HTERT RPE-1 (cell line): ENCODE results near the gene STAC2.
"Not testable (repeated sequence)": the region's sequence is repeated elsewhere in the genome, so short reads cannot be mapped to it uniquely, and the experiment has no call there.

ENCODE experiments used
- in situ Hi-C: fragments of 300-500 bp; cut with MboI; formaldehyde crosslinking; loops from 4 replicates; pipeline ENCODE4 v1.14.3; 2020; ENCODE audit warnings: low sequenced_read_pairs

STAC2 gene

DNA sequence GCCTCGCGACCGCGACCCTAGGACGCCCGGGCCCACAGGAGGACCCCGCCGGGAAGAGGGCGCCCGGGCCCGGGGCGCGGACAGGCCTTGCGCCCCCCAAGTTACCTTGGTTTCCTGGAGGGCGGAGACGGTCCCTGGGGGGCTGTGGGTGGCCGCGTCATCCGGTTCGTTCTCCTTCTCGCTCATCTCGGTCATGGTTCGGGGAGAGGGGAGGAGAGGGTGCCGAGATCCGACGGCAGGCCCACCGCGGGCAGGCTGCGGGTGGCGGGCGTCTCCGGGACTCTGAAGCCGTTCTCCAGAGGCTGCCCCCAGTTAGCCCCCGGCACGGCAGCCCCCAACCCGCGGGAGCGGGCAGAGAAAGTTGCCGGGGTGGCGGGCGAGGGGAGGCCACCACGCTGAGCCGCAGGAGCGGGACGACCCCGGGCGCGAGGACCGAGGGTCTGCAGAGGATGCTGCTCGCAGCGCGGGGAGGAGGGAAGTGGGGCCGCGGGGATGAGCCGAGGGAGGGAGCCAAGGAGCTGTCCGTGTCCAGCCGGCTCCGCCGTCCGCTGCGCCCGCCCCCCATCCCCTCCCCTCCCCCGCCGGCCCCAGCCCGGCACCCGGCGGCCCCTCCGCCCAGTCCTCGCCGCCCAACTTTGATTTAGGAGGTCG lies at the start of gene STAC2:
TSS of gene STAC2 (minus strand) at position 638 of the 651 bp plus-strand sequence. CDS start at position 195, 443 bp downstream.
- in situ Hi-C loops, result no loop called here

- in situ Hi-C loops, result no loop called here
Observed at GRCh38 chr17:39271546-39271945, 45.8 kb upstream of the STAC2 start.

GRCh38 chr17:39270923-39271322 lies 45.2 kb upstream of the STAC2 start:
- in situ Hi-C loops, result no loop called here

DNA sequence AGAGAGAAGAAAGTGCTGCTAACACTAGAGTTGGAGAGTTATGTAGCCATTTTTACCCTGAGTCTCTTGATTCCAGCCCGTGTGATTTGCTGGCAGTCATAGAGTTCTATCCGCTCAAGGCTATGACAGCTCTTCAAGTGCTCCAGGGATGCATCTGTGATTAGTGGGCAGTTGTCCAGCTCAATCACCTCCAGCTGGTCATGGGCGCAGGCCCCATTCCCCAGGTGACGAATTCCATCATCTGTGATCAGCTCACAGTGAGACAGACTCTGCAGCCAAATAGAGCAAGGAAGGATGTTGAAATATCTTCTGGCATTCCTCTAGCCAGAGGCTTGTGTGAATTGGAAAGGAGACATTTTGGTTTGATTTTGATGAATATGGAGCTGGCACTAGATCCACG lies 38.4 kb upstream of the STAC2 start:
- in situ Hi-C loops, result no loop called here

- in situ Hi-C loops, result no loop called here
Observed at GRCh38 chr17:39261286-39261685, 35.5 kb upstream of the STAC2 start.

DNA sequence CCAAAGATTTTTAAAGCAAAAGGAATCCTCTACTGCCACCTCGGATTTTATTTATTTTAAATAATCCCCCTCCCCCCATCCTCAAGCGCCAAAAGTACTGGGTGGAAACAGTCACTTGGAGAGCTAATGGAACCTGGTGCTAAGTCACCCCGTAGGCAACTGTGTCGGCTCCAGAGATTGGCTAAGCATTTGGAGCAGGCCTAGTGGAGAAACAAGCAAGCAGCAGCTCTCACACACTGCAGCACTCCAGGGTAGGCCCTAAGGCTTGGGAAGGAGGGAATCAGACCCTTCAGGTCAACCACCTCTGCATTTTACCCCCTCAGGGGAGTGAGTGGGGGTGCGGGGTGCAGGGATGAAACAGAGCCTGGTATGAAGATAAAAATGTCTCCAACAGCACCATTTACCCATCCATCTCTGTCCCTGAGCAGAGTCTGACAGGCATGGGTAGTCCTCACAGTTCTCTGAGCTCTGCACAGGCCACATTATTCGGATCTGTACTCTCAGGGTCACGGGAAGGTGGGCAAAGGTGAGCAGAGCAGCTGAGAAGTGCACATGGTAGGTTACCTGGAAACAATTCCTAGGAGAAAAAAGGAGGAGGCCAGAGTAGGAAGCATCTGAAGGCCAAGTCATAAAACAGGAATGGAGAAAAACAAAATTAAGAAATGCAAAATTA lies 27.2 kb upstream of the STAC2 start:
- in situ Hi-C loops, result no loop called here

- in situ Hi-C loops, result no loop called here
Observed at GRCh38 chr17:39251997-39252396, 26.3 kb upstream of the STAC2 start.

GRCh38 chr17:39250076-39250475 lies 24.3 kb upstream of the STAC2 start:
- in situ Hi-C loops, result not testable (repeated sequence)

- in situ Hi-C loops, result no loop called here
Observed at GRCh38 chr17:39246274-39246673, 20.5 kb upstream of the STAC2 start.

DNA sequence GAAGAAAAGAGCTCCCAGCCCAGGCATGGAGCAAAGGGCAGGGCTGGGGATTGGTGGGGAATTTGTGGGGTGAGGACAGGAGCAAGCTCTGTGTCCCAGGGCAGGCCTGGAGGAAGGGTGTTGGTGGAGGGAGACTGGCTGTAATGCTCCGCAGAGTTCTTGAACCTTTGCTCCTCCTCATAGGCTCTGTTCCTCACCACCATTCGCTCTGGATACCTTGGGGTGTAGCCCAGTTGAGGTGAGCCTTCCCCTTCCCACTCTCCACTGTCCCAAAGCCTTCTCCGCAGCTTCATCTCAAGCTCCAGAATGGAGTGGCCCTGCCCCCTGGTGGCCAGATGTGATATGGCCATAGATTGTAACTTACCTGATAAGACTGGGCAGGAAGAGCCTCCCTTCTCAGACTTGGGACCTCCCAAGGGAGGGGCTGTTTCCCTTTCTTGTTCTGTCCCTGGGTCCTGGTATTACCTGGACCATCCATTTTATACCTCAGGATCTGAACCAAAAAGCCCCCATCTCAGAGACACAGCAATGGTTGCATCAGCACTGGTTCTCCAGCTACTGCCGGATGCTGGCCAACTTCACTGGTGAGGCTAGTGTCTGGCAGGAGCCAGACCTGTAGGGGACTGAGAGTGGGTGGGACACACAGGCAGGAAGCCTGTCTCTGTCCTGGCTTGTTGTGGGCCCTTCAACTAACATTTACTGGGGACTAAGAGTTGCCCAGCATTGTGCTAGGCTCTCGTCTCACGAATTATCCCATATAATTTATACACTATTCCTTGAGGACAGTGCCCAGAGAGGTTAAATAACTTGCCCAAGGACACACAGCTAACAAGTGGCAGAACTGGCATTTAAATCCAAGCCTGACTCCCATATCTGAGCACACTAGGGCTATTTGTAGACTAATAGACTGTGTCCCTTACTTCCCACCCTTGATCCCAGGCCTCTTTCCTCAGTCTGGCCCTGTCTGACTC lies 19.1 kb upstream of the STAC2 start:
- in situ Hi-C loops, result no loop called here

- in situ Hi-C loops, result no loop called here
Observed at GRCh38 chr17:39244016-39244599, 18.4 kb upstream of the STAC2 start.

- in situ Hi-C loops, result no loop called here
Observed at GRCh38 chr17:39243155-39243554, 17.4 kb upstream of the STAC2 start.

DNA sequence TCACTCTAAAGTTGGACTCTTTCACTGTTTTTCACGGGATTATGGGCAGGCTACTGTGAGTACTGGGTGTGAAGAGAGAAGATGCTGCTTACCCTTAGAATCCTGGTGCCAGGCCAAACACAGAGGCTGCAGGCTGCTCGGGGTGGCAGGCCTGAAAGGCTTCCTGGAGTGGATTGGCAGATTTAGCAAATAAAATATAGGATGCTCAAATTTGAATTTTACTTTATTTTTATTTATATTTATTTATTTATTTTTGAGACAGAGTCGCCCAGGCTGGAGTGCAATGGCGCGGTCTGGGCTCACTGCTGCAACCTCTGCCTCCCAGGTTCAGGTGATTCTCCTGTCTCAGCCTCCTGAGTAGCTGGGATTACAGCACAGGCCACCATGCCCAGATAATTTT lies 14.9 kb upstream of the STAC2 start:
- in situ Hi-C loops, result no loop called here

- in situ Hi-C loops, result no loop called here
Observed at GRCh38 chr17:39239640-39240314, 14.0 kb upstream of the STAC2 start.

DNA sequence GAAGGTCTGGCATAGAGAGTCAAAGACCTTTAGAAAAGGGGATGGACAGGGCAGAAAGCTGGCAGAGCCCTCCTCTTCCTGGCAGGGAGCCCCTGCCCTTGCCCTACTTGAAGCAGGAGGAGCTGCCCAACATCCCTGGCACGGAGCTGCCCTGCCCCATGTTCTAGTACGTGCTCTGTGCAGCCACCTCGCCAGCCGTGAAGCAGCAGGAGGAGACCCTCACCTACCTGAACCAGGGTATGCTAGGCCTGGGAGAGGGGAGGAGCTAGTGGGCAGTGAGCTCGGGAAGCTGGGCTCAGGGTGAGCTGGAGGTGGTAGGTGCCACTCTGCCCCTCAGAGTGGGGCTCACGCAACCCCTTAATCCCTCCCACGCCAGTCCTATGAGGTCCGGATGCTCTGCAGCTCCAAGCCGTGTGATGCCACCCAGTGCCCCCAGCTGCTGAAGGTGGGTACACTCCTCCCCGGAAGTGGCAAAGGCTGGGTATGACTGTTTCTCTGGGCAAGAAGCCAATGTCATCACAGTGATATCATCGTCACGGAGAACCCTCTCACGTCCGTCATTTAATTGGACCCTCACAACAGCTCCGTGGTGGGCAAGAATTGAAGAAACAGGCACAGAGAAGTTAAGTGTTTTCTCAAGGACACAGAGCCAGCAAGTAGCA lies 12.7 kb upstream of the STAC2 start:
- in situ Hi-C loops, result no loop called here

GRCh38 chr17:39237586-39237985 lies 11.8 kb upstream of the STAC2 start:
- in situ Hi-C loops, result no loop called here

DNA sequence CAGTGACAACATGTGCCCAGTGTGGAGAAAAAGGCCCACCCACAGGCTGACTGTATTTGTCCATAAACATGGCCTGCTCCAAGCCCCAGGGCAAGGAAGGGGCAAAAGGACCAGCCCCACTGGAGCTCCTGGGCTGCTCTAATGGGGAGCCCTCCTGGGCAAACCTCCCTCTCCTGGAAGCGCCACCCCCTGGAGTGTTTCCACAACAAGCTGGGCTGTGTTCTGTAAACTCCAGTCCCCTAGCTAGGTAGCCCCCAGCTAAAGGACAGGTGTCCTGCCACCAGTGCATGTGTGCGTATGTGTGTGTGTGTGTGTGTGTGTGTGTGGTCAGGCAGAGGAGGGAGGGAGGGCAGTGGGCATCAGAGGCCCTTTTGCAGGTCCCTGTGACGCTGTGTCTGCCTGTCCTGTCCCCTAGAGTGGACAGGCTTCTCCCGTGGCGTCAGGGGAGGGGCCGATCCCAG lies 11.3 kb upstream of the STAC2 start:
- in situ Hi-C loops, result no loop called here

DNA sequence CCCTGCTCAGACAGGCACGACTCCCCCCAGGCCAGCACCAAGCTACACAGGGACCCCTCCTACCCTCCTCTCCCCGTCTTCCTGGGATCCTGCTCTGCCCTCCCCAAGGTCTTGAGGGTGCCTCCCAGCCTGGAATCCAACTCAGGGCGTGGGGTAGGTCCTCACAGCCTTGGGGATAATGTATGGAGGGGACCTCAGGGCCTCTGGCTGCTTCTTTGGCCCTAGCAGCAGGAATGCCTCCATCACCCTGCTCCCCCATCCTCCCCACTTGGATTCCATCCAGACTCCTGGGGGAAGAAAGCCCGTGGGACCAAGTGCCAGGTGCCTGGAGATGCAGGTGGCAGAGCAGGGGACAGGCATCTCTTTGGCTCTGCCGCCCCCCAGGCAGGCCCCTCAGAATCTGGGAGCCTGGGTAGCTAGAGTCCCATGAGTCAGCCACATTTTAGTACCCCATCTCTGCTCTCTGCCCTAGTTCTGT lies 10.7 kb upstream of the STAC2 start:
- in situ Hi-C loops, result no loop called here

- in situ Hi-C loops, result no loop called here
Observed at GRCh38 chr17:39235555-39236449, 10.1 kb upstream of the STAC2 start.
